A673 (cell line): Measurements from ENCODE around the gene CFAP90.

ENCODE experiments used
- EZH2 ChIP-seq: fragments of 200-600 bp; sonication (generic); IDR thresholded peaks from 2 replicates; pipeline ENCODE4 v1.6.1; 2017; ENCODE audit warnings: borderline replicate concordance, low read depth, mild to moderate bottlenecking, mixed read lengths, antibody characterized with exemption, low read length; ENCODE audit not compliant: poor library complexity, severe bottlenecking
- TF ChIP-seq, protein P1 (sequence below): fragments of 300-800, 200-600 bp; sonication (generic); conservative IDR thresholded peaks from 2 replicates; pipeline ENCODE4 v1.5.1; 2017; ENCODE audit warnings: low read depth, mild to moderate bottlenecking, antibody characterized with exemption, low read length, moderate library complexity, mixed read lengths

DNA sequence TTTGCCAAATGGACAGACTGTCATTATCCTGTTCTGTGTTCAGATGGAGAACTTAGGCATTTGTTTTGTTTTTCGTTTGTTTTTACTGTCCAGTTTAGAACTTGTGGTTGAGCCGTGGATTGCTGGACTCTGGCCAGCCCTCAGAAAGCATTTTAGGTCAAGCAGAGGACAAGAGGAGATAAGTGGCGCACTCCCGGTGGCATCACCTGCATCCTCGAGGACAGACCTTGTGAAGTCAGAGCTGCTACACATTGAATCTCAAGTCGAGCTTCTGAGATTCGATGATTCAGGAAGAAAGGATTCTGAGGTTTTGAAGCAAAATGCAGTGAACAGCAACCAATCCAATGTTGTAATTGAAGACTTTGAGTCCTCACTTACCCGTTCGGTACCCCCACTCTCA lies 26.9 kb upstream of the CFAP90 start:
- TF ChIP-seq, protein P1, sequence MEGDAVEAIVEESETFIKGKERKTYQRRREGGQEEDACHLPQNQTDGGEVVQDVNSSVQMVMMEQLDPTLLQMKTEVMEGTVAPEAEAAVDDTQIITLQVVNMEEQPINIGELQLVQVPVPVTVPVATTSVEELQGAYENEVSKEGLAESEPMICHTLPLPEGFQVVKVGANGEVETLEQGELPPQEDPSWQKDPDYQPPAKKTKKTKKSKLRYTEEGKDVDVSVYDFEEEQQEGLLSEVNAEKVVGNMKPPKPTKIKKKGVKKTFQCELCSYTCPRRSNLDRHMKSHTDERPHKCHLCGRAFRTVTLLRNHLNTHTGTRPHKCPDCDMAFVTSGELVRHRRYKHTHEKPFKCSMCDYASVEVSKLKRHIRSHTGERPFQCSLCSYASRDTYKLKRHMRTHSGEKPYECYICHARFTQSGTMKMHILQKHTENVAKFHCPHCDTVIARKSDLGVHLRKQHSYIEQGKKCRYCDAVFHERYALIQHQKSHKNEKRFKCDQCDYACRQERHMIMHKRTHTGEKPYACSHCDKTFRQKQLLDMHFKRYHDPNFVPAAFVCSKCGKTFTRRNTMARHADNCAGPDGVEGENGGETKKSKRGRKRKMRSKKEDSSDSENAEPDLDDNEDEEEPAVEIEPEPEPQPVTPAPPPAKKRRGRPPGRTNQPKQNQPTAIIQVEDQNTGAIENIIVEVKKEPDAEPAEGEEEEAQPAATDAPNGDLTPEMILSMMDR, result no peak
- TF ChIP-seq EZH2, result no peak
